Measurements from ENCODE around the gene SF3B3.
"Not testable (repeated sequence)": the region's sequence is repeated elsewhere in the genome, so short reads cannot be mapped to it uniquely, and the experiment has no call there.

Gene SF3B3

DNA sequence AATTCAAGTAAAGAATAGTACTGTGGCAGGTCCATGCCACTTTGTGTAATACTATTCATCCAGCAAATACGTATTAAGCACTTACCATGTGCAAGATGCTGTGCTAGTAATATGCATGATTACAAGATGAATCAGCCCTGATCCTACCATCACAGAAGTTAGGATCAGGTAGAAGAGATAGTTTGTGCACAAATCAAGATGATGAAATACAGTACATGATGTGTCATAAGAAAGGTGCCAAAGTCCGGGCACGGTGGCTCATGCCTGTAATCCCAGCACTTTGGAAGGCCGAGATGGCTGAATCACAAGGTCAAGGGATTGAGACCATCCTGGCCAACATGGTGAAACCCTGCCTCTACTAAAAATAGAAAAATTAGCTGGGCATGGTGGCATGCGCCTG is 11.2 kb upstream of the SF3B3 start:
- DNase-seq (ENCODE audit: low spot score) = no peak

DNA sequence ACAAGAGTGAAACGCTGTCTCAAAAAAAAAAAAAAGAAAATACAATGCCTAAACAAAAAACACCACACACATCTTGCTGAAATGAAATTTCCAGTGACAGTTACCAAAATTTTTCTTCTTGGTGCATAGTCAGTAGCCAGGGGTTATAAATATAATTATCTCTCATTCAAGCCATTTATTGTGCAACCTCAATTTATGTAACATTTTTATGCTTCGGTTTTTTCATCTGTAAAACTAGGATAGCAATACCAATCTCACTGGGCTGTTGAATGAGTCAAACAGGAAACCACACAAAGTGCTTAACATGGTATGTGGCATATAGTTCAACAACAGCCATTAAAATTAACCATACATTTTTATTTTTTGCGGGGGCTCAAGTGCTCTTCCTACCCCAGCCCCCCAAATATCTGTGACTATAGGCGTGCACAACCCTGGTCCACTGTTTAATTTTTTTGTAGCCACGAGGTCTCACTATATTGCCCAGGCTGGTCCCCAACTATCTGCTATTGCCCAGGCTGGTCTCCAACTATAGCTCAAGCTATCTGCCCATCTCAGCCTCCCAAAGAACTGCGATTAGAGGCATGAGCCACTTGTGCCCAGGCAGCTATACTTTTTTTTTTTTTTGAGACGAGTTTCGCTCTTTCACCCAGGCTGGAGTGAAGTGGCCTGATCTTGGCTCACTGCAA is 2.9 kb upstream of the SF3B3 start:
- DNase-seq (ENCODE audit: low spot score) = no peak

DNA sequence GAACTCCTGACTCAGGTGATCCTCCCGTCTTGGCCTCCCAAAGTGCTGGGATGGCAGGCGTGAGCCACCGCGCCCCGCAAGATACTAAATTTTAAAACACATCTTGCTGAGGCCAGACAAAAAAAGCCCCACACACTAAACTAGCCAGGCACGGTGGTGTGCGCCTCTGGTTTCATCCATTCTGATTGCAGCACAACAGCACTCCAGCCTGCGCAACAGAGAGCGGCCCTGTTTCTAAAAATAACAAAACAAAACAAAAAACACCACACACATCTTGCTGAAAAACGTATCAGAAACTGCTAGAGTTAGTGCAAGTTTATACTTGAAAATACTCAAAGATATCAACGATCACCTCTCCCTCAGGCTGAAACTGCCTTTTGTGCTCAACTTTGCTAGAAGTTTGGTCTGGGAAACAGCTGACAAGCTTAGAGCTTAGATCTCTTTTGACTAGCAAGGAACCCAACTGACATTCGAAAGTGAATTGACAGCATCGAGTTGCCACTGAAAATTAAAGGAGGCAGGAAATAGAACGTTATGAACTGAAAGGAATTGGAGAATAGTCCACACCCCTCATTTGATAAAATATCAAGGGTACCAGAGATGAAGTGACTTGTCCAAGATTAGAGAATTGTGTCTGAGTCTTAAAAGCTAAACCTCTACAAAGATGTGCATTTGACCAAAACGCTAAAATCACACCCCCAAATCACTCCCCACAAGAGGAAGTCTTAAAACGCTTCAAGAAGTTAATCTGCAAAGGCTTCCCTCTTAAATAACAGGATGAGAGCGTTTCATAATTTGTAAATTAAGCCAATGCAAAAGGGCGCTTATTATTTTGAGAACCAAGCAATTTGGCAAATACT is 1.2 kb upstream of the SF3B3 start:
- no peak for DNase-seq (ENCODE audit: low spot score)

DNA sequence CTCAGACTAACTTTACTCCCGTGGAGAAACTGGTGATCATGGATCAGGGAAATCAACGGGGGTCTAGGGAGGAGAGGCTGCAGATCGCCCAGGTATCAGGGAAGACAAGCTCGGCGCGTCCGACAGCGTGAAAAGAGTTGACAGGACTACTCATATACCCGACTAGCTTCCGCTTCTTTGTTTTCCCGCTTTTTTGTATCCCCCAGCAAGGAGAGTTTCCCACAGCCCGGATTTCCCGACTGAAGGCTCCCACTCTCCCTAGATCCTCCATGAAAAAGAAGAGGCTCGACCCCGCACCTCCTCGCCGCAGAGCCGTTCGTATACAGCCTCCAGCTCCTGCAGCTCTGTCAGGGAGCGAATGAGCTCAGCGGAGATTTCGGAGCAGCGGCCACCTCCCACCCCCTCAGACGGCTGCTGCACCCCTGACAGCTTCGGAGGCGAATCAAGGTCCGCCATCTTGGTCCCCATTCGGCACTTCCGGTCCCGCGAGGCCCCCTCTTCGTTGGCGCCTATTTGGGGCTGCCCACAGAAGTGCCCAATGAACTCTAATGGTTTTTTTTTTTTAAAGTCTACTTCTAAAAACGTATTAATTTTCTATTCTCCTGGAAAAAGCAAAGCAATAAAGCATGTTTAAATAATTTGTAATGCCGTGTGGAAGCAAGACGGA is 407 bp upstream of the SF3B3 start, which contains the start of gene COG4:
COG4 (minus strand) TSS at position 479 of the 667 bp plus-strand sequence; CDS start at position 468, 11 bp downstream.
- DNase-seq (ENCODE audit: low spot score) = peak; percentile 90

DNA sequence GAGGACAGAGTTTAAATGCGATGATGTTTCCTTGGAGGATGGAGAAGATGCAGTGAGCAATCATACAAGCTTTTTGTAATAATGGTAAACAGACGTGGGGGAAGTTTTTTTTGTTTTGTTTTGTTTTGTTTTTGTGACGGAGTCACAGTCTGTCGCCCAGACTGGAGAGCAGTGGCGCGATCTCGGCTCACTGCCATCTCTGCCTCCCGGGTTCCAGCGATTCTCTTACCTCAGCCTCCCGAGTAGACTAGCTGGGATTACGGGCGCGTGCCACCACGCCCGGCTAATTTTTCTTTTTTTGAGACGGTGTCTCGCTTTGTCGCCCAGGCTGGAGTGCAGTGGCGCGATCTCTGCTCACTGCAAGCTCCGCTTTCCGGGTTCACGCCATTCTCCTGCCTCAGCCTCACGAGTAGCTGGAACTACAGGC is 796 bp downstream of the SF3B3 start:
- not testable (repeated sequence) for DNase-seq (ENCODE audit: low spot score)

DNA sequence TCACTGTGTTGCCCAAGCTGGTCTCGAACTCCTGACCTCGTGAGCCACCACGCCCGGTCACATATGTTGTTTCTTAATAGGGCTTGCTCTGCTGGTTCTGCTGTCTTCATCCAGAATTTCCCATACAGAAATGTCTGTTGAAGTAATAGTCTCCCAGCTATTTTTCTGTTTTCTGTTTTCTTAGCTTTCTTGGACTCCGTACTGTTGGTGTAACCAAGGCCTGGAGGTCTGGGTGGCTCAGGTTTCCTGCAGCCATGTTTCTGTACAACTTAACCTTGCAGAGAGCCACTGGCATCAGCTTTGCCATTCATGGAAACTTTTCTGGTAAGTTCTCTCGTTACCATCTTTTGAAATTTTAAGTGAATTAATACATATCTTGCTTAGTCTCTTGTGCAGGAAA is 2.8 kb downstream of the SF3B3 start:
- DNase-seq (ENCODE audit: low spot score) = no peak

DNA sequence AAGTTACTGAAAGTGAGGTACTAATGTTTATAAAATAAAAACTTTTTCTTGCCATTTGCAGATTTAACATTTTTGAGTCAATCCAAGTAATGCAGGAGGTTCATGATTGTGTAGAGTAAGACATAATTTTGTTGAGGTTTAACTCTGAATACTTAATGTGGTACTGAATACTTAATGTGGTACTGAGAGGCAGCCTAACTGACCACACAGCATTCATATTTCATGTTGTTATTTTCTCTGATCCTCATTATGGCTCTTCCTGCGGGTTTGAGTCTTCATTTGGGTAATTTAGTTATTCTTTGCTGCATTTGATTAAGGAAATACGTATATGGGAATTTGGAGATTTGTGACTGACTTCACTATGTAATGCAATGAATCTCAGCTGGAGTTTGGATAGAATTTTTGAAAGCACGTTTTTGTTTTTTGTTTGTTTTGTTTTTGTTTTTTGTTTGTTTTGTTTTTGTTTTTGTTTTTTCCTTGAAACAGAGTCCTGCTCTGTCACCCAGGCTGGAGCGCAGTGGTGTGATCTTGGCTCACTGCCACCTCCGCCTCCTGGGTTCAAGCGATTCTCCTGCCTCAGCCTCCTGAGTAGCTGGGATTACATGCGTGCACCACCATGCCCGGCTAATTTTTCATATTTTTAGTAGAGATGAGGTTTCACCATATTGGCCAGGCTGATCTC is 3.8 kb downstream of the SF3B3 start:
- DNase-seq (ENCODE audit: low spot score) = no peak

DNA sequence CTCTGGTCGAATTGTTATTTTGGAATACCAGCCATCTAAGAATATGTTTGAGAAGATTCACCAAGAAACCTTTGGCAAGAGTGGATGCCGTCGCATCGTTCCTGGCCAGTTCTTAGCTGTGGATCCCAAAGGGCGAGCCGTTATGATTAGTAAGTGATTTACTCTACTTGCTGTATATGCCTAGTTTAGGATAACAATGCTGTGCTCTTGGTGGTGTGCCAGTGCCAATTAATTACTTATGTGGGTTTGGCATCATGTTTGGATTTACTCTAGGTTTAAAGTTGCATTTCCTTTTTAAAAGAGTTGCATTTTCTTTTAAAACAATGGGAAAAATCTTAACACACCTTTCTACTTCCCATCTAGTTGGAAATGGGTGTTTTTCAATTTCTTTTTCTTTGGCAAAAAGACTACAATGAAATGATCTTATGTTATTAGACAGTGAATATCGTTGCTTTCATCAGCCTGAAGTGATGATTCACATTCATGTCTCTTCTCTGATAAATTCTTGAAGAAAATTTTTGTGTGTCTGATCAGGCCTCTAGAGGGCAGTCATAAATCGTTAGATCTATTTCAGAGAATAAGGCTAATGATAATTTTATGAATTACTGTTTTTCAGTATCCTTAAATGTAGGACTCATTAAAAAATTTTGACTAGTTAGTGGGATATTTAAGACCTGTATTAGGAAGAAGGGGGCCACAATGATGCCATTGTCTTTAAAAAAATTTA is 5.6 kb downstream of the SF3B3 start:
- DNase-seq (ENCODE audit: low spot score) = peak; percentile 25

DNA sequence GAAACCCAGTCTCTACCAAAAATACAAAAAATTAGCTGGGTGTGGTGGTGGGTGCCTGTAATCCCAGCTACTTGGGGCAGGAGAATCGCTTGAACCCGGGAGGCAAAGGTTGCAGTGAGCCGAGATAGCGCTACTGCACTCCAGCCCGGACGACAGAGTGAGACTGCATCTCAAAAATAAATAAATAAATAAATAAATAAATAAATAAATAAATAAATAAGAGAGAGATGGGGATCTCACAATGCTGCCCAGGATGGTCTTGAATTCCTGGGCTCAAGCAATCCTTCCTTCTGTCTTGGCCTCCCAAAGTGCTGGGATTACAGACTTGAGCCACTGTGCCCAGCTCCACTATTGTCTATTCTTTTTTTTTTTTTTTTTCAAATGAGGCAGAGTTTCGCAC is 6.3 kb downstream of the SF3B3 start:
- DNase-seq (ENCODE audit: low spot score) = not testable (repeated sequence)

DNA sequence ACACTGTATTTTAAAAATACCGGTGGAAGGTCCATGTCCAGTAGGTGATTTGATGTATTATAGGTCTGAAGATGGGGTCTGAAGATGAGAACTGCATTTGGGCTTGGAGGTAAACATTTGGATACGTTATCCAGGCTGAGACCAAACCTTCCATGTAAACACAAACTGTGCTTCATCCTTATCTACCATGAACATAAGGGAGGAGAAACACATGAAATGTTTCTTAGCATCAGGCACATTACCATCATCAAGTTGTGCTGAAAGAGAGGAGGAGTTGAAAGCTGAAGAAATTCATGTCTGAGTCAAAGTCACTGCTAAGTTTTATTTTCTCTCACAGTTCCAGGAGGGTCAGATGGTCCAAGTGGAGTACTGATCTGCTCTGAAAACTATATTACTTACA is 11.4 kb downstream of the SF3B3 start:
- DNase-seq (ENCODE audit: low spot score) = no peak

DNA sequence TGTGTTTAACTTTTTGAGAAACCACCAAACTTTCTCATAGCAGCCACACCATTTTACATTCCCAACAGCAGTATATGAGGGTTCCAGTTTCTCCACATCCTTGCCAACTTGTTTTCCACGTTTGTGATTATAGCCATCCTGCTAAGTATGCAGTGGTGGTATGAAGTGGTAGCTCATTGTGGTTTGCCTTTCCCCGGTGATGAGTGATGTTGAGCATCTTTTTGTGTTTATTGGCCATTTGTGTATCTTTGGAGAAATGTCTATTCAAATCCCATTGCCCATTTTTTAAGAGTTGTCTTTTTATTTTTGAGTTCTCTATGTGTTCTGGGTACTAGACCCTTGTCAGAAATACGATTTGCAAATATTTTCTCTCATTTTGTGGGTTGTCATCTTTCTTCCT is 17.4 kb downstream of the SF3B3 start:
- DNase-seq (ENCODE audit: low spot score) = no peak

DNA sequence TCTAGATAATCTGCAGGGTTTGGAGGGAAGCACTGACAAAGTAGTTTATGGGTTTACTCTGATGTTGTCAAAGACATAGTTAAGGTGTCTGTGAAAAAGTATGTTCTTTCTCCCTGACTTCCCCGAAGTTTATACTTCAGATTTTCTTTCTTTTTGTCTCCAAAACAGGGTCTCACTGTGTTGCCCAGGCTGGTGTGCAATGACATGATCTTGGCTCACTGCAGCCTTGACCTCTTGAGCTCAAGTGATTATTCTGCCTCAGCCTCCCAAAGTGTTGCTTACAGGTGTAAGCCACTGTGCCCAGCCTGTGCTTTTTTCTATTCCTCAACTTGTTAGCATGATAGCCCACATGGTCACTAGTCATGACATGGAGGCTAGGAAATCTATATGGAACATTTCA is 20.9 kb downstream of the SF3B3 start:
- no peak for DNase-seq (ENCODE audit: low spot score)

DNA sequence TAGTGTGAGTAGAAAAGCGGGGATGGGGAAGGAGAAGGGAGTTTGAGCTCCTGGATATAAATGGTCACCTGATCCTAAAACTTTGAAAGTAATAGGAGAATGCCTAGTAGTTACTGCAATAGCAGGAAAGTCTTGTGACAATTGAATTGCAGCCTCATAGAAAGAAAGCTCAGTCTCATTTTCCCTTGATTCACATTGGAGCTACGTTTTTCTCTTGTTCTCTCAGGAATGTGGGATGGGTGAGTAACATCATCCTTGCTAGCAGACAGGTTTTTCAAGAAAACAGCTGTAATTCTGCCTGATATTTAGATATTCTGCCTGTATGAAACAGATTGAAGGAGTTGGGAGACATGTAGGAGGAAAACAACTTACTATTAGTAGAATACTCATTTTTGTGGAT is 25.3 kb downstream of the SF3B3 start:
- DNase-seq (ENCODE audit: low spot score) = no peak

DNA sequence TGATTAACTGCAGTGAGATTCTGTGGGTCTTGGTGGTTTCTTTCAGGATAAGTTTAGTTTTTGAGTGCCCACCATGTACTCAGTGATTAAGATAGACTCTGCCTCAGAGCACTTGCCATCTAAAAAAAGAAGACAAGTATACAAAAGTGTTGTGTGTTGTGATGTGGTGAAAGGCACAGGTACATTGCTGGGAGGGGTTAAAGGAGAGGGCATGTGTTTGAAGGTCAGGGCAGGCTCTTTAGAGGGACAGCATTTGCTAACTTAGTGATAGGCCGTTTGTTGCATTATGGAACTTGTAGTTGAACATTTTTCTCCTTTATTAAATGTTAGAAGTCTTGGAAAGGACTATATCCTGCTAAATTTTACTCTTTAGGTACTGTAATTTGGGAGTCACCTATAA is 26.5 kb downstream of the SF3B3 start:
- DNase-seq (ENCODE audit: low spot score) = no peak

DNA sequence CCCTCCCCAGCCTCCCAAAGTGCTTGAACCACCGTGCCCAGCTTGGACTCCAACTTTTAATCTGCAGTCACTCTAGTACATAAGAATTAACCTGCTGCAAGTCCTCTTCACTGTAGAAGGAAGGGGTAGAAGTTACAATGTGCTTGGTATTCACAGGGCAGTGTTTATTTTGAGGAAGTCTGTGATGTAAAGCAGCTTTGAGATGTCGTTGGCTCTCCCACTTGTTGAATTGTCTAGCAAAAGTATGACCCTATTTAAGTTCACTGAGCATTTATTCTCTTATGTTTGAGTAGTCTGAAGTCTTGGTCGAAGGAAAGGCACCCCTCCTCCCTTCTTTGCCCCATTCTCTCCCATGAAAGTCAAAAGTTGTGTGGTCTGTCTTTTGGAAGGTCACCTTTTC is 28.2 kb downstream of the SF3B3 start:
- DNase-seq (ENCODE audit: low spot score) = no peak

DNA sequence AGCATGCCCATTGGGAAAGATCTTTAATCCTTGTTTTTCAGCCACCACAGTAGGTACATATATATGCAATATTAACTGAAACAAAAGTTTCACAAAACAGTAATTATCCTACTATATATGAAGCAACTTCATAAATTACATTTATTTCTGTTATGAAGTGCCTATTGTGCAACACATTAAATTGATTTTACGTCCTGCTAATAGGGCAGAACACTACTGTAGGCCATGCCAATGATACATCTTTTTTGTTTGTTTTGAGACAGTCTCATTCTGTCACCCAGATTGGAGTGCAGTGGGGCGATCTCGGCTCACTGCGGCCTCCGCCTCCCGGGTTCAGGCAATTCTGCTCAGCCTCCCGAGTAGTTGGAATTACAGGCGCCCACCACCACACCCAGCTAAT is 29.1 kb downstream of the SF3B3 start:
- DNase-seq (ENCODE audit: low spot score) = no peak

DNA sequence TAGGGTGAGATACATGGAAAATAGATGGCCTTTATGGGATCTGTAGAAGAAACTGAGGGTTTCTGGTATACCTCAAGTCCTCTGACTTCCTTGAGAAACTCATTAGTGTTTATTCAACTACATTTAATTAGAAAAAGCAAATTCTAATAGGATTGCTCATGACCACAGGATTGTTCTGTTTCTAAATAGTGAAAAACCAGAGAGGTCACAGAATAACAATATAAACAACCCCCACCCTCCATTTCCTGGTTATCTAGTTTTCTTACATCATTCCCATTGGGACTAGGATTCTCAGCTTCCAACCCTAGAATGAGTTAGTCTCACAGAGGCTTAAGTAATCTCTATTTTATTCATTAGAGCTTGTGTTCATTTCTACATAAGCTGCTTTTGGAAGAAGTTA is 30.0 kb downstream of the SF3B3 start:
- DNase-seq (ENCODE audit: low spot score) = no peak

DNA sequence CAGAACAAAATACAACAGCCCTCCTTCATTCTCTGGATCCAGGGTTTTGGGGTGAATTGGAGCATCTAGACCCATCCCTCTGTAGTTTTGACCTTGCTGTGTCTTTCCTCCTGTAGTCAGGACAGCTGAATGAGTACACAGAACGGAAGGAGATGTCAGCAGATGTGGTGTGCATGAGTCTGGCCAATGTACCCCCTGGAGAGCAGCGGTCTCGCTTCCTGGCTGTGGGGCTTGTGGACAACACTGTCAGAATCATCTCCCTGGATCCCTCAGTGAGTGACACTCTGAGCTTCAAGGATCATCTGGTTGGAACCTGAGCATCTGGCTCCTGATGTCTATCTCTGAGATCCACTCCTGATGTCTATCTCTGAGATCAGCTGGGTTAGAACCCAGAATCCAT is 32.4 kb downstream of the SF3B3 start:
- DNase-seq (ENCODE audit: low spot score) = no peak

DNA sequence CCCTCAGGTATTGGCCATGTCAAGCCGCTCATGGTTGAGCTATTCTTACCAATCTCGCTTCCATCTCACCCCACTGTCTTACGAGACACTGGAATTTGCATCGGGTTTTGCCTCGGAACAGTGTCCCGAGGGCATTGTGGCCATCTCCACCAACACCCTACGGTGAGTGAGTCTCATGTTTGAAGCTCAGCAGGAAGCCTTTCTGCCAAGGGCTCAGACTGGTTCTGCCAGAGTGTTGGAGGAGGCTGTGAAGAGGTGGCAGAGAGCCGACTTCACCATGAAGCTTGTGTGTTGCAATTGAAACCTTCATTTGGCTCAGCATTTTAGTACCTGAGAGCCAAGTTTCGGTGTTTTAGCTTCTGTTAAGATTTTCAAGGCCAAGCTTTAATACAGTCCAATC is 38.0 kb downstream of the SF3B3 start:
- peak; percentile 73 for DNase-seq (ENCODE audit: low spot score)

DNA sequence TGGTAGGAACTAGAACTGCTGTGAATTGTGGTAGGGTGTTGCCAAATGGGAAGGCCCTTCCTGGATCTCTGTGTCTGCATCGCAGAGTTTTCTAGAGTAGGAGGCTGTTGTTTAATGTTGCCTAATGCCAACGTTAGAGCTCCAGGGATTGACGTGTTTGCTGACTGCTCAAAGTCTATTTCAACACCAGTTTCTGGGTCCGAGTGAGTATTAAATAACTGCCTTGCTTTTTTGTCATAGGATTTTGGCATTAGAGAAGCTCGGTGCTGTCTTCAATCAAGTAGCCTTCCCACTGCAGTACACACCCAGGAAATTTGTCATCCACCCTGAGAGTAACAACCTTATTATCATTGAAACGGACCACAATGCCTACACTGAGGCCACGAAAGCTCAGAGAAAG is 40.0 kb downstream of the SF3B3 start:
- DNase-seq (ENCODE audit: low spot score) = peak; percentile 48

DNA sequence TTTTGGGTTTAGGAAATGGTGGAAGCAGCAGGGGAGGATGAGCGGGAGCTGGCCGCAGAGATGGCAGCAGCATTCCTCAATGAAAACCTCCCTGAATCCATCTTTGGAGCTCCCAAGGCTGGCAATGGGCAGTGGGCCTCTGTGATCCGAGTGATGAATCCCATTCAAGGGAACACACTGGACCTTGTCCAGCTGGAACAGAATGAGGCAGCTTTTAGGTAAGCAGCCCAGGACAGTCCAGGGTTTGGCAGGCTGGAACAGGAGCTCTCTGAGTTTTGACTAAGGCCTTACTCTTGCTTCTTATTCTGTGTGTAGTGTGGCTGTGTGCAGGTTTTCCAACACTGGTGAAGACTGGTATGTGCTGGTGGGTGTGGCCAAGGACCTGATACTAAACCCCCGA is 41.4 kb downstream of the SF3B3 start:
- no peak for DNase-seq (ENCODE audit: low spot score)

All from Ammon's horn (tissue), 1 donor.